GM11168 (cell line): Measurements from ENCODE around the gene IKBKE.

ENCODE experiments used
- in situ Hi-C: fragments of 300-500 bp; cut with MboI; formaldehyde crosslinking; loops from one replicate; pipeline ENCODE4 v1.12.0; 2022; ENCODE audit warnings: low sequenced_read_pairs; ENCODE audit not compliant: unreplicated experiment

The IKBKE gene

GRCh38 chr1:206491616-206492015 is 21.3 kb downstream of the IKBKE start:
- in situ Hi-C loops: no loop called here

- in situ Hi-C loops: no loop called here
These were observed 22.3 kb downstream of the IKBKE start for GRCh38 chr1:206492589-206492988.

- in situ Hi-C loops: no loop called here
These were observed 23.0 kb downstream of the IKBKE start for GRCh38 chr1:206493279-206493678.

- in situ Hi-C loops: no loop called here
These were observed 24.8 kb downstream of the IKBKE start for GRCh38 chr1:206495011-206495461.

GRCh38 chr1:206495493-206496046 is 25.3 kb downstream of the IKBKE start:
- in situ Hi-C loops: no loop called here

GRCh38 chr1:206496131-206496793 is 26.0 kb downstream of the IKBKE start:
- in situ Hi-C loops: no loop called here

GRCh38 chr1:206497363-206497762 is 27.1 kb downstream of the IKBKE start:
- in situ Hi-C loops: no loop called here

- in situ Hi-C loops: no loop called here
These were observed 27.5 kb downstream of the IKBKE start for GRCh38 chr1:206497774-206498173.

- in situ Hi-C loops: no loop called here
These were observed 28.4 kb downstream of the IKBKE start for GRCh38 chr1:206498685-206499084.

GRCh38 chr1:206500046-206500445 is 29.8 kb downstream of the IKBKE start:
- in situ Hi-C loops: no loop called here

GRCh38 chr1:206501881-206502280 is 31.6 kb downstream of the IKBKE start:
- in situ Hi-C loops: no loop called here

GRCh38 chr1:206502403-206502802 is 32.1 kb downstream of the IKBKE start:
- in situ Hi-C loops: no loop called here

- in situ Hi-C loops: no loop called here
These were observed 32.5 kb downstream of the IKBKE start for GRCh38 chr1:206502812-206503211.

GRCh38 chr1:206503591-206504362 is 33.5 kb downstream of the IKBKE start:
- in situ Hi-C loops: no loop called here

- in situ Hi-C loops: no loop called here
These were observed 34.1 kb downstream of the IKBKE start for GRCh38 chr1:206504363-206504713.

- in situ Hi-C loops: no loop called here
These were observed 35.6 kb downstream of the IKBKE start for GRCh38 chr1:206505702-206506355.

- in situ Hi-C loops: no loop called here
These were observed 36.4 kb downstream of the IKBKE start for GRCh38 chr1:206506405-206507283.

- in situ Hi-C loops: no loop called here
These were observed 37.2 kb downstream of the IKBKE start, which contains the start of gene RASSF5 for GRCh38 chr1:206507284-206508129. Gene RASSF5 (plus strand): TSS chr1:206507531. CDS start chr1:206507603, 72 bp downstream.
